HL-60 (cell line): Measurements from ENCODE around the gene TCFL5.

Experiments
- CTCF ChIP-seq: IDR thresholded peaks from one replicate; pipeline ENCODE4 v1.5.1; 2011; ENCODE audit warnings: low read length, control low read depth, inconsistent platforms; ENCODE audit not compliant: insufficient read depth
- GABPA ChIP-seq: IDR thresholded peaks from 2 replicates; pipeline ENCODE4 v1.6.1; 2012; ENCODE audit warnings: low read depth
- POLR2AphosphoS5 ChIP-seq: IDR thresholded peaks from 2 replicates; pipeline ENCODE4 v1.6.1; 2012; ENCODE audit warnings: low read depth
- REST ChIP-seq: IDR thresholded peaks from 2 replicates; pipeline ENCODE4 v1.6.1; 2012; ENCODE audit warnings: low read depth; ENCODE audit not compliant: insufficient replicate concordance
- SPI1 ChIP-seq: IDR thresholded peaks from 2 replicates; pipeline ENCODE4 v1.6.1; 2012; ENCODE audit warnings: low read depth, mild to moderate bottlenecking, borderline replicate concordance

DNA sequence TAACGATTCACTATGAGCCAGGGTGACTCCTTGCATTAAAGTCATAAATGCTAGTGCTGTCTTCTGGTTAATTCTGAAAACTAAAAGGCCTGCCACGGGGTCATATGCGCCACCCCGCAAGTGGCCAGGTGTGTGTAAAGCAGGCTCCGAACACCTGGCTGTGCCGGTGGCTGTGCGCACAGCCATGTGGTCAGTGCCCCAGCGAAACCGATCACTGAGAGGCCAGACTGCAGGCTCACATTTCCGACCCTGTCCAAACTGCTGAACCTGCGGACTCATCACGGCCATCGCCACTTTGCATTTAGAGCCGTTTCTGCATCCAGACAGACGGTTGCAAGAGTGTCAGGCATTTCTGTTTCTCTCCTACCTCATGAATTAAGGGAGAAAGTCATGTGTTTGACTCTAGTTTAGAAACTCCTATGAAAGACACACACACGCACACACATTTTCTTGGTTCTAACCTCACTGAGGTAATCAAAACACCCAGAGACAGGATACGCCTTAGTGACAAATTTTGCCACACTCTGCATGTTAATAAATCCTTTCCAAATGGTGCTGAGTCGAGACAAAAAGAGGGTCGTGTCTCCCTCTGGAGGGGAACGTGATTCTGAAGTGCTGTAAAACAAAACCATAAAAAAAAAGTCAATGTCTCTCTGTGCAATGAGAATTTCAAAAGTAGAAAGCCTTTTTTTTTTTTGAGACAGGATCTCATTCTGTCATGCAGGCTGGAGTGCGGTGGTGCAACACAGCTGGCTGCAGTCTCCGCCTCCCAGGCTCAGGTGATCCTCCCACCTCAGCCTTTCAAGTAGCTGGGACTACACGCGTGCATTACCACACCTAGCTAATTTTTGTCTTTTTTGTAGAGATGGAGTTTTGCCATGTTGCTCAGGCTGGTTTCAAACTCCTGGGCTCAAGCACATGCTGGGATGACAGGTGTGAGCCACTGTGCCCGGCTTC is 31.0 kb upstream of the TCFL5 start:
- TF ChIP-seq CTCF (no peak), POLR2AphosphoS5 (no peak), REST (no peak), GABPA (no peak), SPI1 (no peak)
